Activated CD8-positive, alpha-beta T cell treated with anti-CD3 and anti-CD28 coated beads, Interleukin-2, amount 10 ng/mL, durations not matched to agents 7 days and 5 days (primary cell): ENCODE data around the gene MRPL3. TPM values are rescaled to one million over a fixed set of nuclear protein-coding genes. Genes with fewer than 3 reads are reported as not detected.
"Not testable (repeated sequence)": the region's sequence is repeated elsewhere in the genome, so short reads cannot be mapped to it uniquely, and the experiment has no call there.

Experiments used
- ATAC-seq: fragments of 150-1000 bp; cut with Tn5 transposase; one replicate; pipeline ENCODE4 v1.10.0; 2021; ENCODE audit warnings: moderate library complexity
- CTCF ChIA-PET: fragments of 350-600 bp; sonication (Branson Sonifier 250); formaldehyde crosslinking; loops from one replicate; lab custom pipeline; 2021; ENCODE audit warnings: antibody characterized with exemption; lab: Charles Lee
- POLR2A ChIA-PET: fragments of 350-600 bp; sonication (Branson Sonifier 250); formaldehyde crosslinking; loops from one replicate; lab custom pipeline; 2021; ENCODE audit warnings: antibody characterized with exemption; lab: Charles Lee
- DNase-seq: peaks from one replicate; pipeline ENCODE4 v3.0.0-alpha.2; 2020
- H3K27ac Mint-ChIP-seq: one replicate; pipeline ENCODE4 v1.8.0; 2021; ENCODE audit warnings: mild to moderate bottlenecking, mixed read lengths
- H3K27me3 Mint-ChIP-seq: one replicate; pipeline ENCODE4 v1.8.0; 2021; ENCODE audit warnings: low read depth, mixed read lengths
- H3K36me3 Mint-ChIP-seq: one replicate; pipeline ENCODE4 v1.8.0; 2021; ENCODE audit warnings: low read depth, mixed read lengths
- H3K4me1 Mint-ChIP-seq: one replicate; pipeline ENCODE4 v1.8.0; 2021; ENCODE audit warnings: low read depth, mixed read lengths
- H3K4me3 Mint-ChIP-seq: one replicate; pipeline ENCODE4 v1.8.0; 2021; ENCODE audit warnings: mild to moderate bottlenecking, mixed read lengths
- H3K9me3 Mint-ChIP-seq: one replicate; pipeline ENCODE4 v1.8.0; 2022; ENCODE audit warnings: mixed read lengths; ENCODE audit not compliant: insufficient read depth
- total RNA-seq, 2 experiments: library from RNA; stranded (reverse); gene quantifications; one replicate each; pipeline ENCODE4 v1.2.3, GENCODE V29; 2021

Gene MRPL3
- total RNA-seq, 2 experiments from 2014 or later: 75.2 to 83.0 TPM

DNA sequence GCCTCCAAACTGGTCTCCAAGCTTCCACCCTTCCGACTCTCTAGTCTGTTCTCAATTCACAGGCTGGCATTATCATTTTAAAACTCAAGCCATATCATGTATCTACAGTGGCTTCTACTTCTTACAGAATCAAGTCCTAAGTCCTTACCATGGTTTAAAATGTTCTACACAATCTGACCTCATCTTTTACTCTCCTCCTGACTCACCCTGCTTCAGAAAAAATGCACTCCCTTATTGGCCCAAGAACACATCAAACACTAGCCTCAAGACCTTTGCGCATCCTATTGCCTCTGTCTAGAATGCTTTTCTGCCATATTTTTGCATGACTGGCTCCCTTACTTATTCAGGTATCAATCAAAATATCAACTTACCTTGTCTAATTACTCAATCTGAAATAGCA is 11.0 kb downstream of the MRPL3 start:
- ChIA-PET POLR2A (no interaction called here), CTCF (interaction anchor here (1.2 kb wide), 1 partner anchor 10 kb away, joined by 3 read pairs; no protein-coding TSS in a partner anchor)
- peaks cover 44% of the 10 kb centered on the region for H3K36me3 Mint-ChIP-seq
- H3K4me1 Mint-ChIP-seq: peaks cover 3% of the 10 kb centered on the region
- H3K9me3 Mint-ChIP-seq: no peaks in the 10 kb centered on the region
- ATAC-seq: no peak
- H3K27ac Mint-ChIP-seq: no peak overlapping the region
- H3K4me3 Mint-ChIP-seq: no peak overlapping the region
- no peak for DNase-seq
- no peaks in the 10 kb centered on the region for H3K27me3 Mint-ChIP-seq

DNA sequence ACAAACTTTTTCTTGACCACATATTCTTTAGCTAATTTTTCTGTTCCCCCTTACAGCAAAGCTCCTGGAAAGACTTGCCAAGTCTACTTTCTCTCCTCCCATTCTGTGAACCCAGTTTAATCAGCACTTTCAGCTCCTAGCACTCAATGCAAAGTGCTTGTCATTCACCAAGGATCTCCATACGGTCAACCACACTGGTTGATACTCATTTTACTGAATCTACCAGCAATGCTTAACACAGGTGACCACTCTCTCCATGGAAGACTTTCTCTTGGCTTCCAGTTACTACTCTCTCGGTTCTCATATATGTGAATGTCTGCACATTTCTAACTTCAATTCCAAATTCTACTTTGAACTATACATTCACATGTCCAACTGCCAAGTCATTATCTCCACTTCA is 11.7 kb downstream of the MRPL3 start:
- H3K27me3 Mint-ChIP-seq: no peaks in the 10 kb centered on the region
- DNase-seq (no peak), ATAC-seq (no peak)
- POLR2A ChIA-PET: no interaction called here
- peaks cover 9% of the 10 kb centered on the region for H3K4me1 Mint-ChIP-seq
- no peaks in the 10 kb centered on the region for H3K9me3 Mint-ChIP-seq
- H3K4me3 Mint-ChIP-seq: no peak overlapping the region
- CTCF ChIA-PET: interaction anchor here (1.2 kb wide), 1 partner anchor 11 kb away, joined by 3 read pairs; no protein-coding TSS in a partner anchor
- H3K36me3 Mint-ChIP-seq: peaks cover 45% of the 10 kb centered on the region
- no peak overlapping the region for H3K27ac Mint-ChIP-seq

DNA sequence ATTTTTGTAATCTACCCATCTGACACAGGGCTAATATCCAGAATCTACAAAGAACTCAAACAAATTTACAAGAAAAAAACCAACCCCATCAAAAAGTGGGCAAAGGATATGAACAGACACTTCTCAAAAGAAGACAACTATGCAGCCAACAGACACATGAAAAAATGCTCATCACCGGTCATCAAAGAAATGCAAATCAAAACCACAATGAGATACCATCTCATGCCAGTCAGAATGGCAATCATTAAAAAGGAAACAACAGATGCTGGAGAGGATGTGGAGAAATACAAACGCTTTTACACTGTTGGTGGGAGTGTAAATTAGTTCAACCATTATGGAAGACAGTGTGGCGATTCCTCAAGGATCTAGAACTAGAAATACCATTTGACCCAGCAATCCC is 16.2 kb downstream of the MRPL3 start:
- POLR2A ChIA-PET, H3K4me3 Mint-ChIP-seq, CTCF ChIA-PET, H3K9me3 Mint-ChIP-seq, ATAC-seq, H3K27me3 Mint-ChIP-seq, DNase-seq: not testable (repeated sequence)
- peaks cover 45% of the 10 kb centered on the region for H3K36me3 Mint-ChIP-seq
- H3K4me1 Mint-ChIP-seq: peaks cover 15% of the 10 kb centered on the region
- H3K27ac Mint-ChIP-seq: peak overlapping the region; percentile 45

DNA sequence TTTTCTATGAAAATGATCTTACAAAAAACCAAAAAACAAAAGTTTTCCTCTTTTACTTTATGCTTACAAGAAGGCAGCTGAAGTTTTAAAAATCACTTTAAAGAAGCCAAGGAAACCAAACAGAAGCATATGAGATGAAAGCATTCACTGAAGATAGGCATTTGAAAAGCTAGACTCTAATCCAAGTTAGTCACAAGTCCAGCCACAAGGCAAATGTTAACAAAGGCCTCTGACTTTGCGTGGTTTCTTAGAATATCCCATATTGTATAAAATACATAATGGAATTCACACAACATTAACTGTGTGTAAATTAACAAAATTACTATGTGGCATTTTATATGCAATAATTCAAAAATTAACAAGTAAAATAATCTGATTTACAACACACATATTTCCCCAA is 17.7 kb downstream of the MRPL3 start:
- ATAC-seq (no peak), DNase-seq (no peak)
- H3K27me3 Mint-ChIP-seq: no peaks in the 10 kb centered on the region
- POLR2A ChIA-PET: no interaction called here
- H3K4me1 Mint-ChIP-seq: peaks cover 15% of the 10 kb centered on the region
- no peak overlapping the region for H3K27ac Mint-ChIP-seq
- CTCF ChIA-PET: no interaction called here
- no peaks in the 10 kb centered on the region for H3K9me3 Mint-ChIP-seq
- H3K36me3 Mint-ChIP-seq: peaks cover 47% of the 10 kb centered on the region
- no peak overlapping the region for H3K4me3 Mint-ChIP-seq

DNA sequence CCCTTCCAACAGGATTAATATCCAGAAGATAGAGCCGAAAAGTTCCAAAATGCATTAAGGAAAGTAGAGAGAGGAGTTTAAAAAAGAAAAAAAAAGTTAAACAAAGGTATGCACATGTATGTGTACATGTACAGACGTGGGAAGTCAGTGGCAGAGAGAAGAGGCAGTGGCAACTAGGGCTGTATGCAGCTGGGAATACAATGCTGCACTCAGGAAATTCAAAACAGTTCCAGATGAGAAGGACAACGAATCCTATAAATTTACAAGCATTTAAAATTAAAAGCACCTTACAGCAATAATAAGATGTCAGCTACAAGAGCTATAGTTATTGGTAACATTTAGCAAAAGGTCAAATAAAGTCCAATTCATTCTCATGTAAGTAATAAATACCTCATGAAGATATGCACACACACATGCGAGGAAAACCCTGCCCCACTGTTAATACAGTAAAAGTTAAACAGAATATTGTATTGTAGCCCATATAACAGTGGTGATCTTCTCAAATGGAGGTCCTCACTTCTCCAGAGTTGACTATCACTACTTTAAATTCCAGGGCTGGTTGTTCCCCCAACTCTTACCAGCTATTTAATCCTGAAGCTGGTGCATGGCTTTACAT is 18.2 kb downstream of the MRPL3 start:
- no peak overlapping the region for H3K27ac Mint-ChIP-seq
- DNase-seq: no peak
- H3K4me1 Mint-ChIP-seq: peaks cover 15% of the 10 kb centered on the region
- H3K9me3 Mint-ChIP-seq: no peaks in the 10 kb centered on the region
- no peaks in the 10 kb centered on the region for H3K27me3 Mint-ChIP-seq
- H3K4me3 Mint-ChIP-seq: no peak overlapping the region
- ChIA-PET POLR2A (no interaction called here), CTCF (no interaction called here)
- peaks cover 49% of the 10 kb centered on the region for H3K36me3 Mint-ChIP-seq
- ATAC-seq: no peak

DNA sequence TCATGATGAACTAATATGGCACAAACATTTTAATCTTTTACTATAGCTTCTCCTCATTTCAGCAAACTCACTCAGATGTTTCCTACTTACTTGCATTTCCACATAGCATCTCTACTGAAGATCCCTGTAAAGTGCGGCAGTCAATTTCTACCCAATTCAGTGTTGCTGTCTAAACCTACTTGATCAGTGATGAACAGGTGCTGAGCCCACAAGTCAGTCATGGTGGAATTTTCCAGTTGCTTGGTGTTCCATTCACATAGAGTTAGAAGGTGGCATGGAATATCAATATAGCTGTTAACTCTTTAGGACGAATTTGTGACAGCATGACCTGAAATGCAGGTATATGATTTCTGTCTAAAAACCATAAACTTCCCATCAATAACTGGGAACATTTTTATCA is 22.7 kb downstream of the MRPL3 start:
- Mint-ChIP-seq H3K4me1 (no peaks in the 10 kb centered on the region), H3K4me3 (no peak overlapping the region), H3K36me3 (peaks cover 31% of the 10 kb centered on the region), H3K9me3 (no peaks in the 10 kb centered on the region), H3K27ac (no peak overlapping the region), H3K27me3 (no peaks in the 10 kb centered on the region)
- DNase-seq (no peak), ATAC-seq (no peak)
- ChIA-PET CTCF (interaction anchor here (0.6 to 2.2 kb wide), 2 partner anchors 8 to 720 kb away, joined by 3 to 6 read pairs; no protein-coding TSS in a partner anchor), POLR2A (interaction anchor here (0.6 kb wide), 1 partner anchor 52 kb away, joined by 3 read pairs; no protein-coding TSS in a partner anchor)

DNA sequence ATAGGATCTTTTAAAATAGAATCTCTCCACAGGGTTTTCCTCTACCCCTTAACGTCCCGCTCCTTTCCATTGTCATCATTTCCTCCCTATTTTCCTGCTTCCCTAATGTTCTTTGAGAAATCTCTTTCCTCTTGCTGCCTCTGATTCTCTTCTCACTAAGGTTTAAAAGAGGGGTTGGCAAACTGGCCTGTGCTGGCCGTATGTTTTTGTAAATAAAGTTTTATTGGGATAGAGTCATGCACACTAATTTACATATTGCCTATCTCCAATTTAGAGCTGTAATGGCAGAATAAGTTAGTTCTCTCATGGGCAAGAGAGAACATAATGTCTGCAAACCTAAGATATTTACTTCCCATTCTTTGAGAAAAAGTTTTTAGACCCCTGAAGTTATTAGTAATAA is 25.0 kb downstream of the MRPL3 start:
- H3K9me3 Mint-ChIP-seq: no peaks in the 10 kb centered on the region
- CTCF ChIA-PET: no interaction called here

DNA sequence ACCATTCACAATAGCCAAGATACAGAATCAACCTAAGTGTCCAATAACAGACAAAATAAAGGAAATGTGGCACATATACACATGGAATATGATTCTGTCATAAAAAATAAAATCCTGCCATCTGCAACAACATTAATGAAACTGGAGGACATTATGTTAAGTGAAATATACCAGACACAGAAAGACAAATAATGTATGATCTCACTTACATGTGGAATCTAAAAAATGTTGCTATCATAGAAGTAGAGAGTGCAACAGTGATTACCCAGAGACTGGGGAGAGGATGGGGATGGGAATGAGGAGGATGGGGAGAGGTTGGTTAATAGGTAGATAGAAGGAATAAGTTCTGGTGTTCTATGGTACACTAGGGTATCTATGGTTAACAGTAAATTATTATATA is 28.7 kb downstream of the MRPL3 start:
- DNase-seq: no peak
- no peak for ATAC-seq
- H3K36me3 Mint-ChIP-seq: peaks cover 48% of the 10 kb centered on the region
- H3K27ac Mint-ChIP-seq: no peak overlapping the region
- ChIA-PET CTCF (no interaction called here), POLR2A (no interaction called here)
- no peaks in the 10 kb centered on the region for H3K9me3 Mint-ChIP-seq
- H3K4me3 Mint-ChIP-seq: no peak overlapping the region
- no peaks in the 10 kb centered on the region for H3K27me3 Mint-ChIP-seq
- peaks cover 16% of the 10 kb centered on the region for H3K4me1 Mint-ChIP-seq

More for the DNA sequence above, 25.0 kb downstream of the MRPL3 start:
- H3K4me3 Mint-ChIP-seq: no peak overlapping the region
- peaks cover 34% of the 10 kb centered on the region for H3K36me3 Mint-ChIP-seq
- POLR2A ChIA-PET: no interaction called here
- no peak for DNase-seq
- no peak overlapping the region for H3K27ac Mint-ChIP-seq
- no peaks in the 10 kb centered on the region for H3K27me3 Mint-ChIP-seq
- peaks cover 9% of the 10 kb centered on the region for H3K4me1 Mint-ChIP-seq
- ATAC-seq: no peak

DNA sequence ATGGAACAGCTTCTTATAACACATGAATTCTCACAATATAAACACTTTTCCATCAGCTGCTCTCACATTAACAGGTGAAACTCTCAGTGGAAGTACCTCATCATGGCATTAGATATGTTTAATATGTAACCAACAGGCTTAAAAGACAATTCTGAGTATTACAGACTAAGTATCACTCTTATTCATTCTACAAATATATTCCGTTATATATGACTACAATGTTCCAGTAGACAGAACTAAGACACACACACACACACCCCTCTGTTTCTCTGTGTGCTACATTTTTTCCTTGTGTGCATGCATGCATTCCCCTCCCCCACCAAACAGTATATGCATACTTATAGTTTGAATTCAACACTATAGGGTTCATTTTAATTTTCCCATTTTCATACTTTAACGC is 32.4 kb downstream of the MRPL3 start:
- peaks cover 48% of the 10 kb centered on the region for H3K36me3 Mint-ChIP-seq
- H3K9me3 Mint-ChIP-seq: no peaks in the 10 kb centered on the region
- H3K4me1 Mint-ChIP-seq: peaks cover 16% of the 10 kb centered on the region
- CTCF ChIA-PET: no interaction called here
- POLR2A ChIA-PET: no interaction called here
- ATAC-seq (no peak), DNase-seq (no peak)
- no peak overlapping the region for H3K4me3 Mint-ChIP-seq
- H3K27me3 Mint-ChIP-seq: no peaks in the 10 kb centered on the region
- no peak overlapping the region for H3K27ac Mint-ChIP-seq

DNA sequence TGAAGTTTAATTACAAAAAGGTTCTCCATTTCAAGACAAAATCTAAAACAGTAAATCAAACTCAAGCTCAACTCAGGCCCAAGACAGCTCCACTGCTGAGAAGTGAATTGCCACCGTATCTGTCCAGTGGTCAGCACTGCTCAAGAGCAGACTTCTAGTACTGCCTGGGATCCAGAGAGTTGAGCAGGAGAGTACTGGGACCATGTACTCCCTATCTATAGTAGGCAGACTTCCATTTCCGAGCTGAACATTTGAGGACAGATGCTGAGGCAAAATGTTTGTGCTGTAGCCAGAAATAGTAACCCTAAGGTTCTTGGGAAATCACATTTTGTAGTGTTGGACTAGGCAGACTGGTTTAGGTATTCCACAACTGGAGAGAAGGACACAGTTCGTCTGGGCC is 44.1 kb downstream of the MRPL3 start:
- Mint-ChIP-seq H3K27ac (no peak overlapping the region), H3K36me3 (peaks cover 36% of the 10 kb centered on the region), H3K27me3 (no peaks in the 10 kb centered on the region), H3K4me3 (no peak overlapping the region), H3K4me1 (no peaks in the 10 kb centered on the region), H3K9me3 (no peaks in the 10 kb centered on the region)
- POLR2A ChIA-PET: no interaction called here
- no peak for DNase-seq
- ATAC-seq: no peak
- CTCF ChIA-PET: no interaction called here

DNA sequence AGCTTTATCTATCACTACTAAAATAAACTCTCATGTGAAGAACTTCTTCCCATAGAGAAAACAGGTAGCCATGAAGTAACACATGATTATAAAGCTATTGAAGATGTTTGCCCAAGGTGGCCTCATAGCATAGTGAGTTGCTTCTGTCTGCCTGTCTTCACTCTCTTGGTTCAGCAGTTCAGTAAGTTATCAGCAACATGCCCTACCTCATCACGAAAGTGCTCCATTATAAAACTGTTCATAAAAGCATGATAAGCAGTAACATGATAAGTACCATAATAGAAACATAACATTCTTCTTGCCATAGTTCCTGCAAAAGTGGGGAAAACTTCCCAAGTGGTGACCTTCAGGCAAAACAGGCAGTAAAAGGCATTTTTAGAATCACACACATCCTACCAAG is 45.6 kb downstream of the MRPL3 start:
- Mint-ChIP-seq H3K9me3 (no peaks in the 10 kb centered on the region), H3K27ac (no peak overlapping the region), H3K4me1 (no peaks in the 10 kb centered on the region), H3K36me3 (peaks cover 27% of the 10 kb centered on the region), H3K27me3 (no peaks in the 10 kb centered on the region), H3K4me3 (no peak overlapping the region)
- CTCF ChIA-PET: no interaction called here
- DNase-seq (no peak), ATAC-seq (no peak)
- POLR2A ChIA-PET: no interaction called here

DNA sequence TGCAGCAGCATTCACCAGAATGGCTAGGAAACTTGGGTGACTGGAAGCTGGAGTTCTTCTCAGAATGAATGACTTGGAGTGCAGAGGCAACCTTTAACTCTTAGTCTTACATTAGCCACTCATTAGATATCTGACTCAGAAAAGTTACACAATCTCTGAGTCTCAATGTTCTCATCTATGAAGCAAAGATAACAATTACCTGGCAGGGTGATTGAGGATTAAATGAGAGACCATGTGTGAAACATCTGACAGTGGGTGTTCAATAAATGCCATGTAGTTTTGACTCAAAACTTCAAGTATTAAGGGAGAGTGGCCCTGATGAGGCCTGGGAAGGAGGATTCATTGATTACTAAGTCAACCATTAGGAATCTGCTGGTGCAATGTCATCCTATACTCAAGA is 48.3 kb downstream of the MRPL3 start:
- no peak for ATAC-seq
- ChIA-PET POLR2A (no interaction called here), CTCF (no interaction called here)
- Mint-ChIP-seq H3K27ac (no peak overlapping the region), H3K27me3 (no peaks in the 10 kb centered on the region), H3K4me3 (no peak overlapping the region), H3K4me1 (no peaks in the 10 kb centered on the region), H3K9me3 (no peaks in the 10 kb centered on the region), H3K36me3 (peaks cover 10% of the 10 kb centered on the region)
- DNase-seq: no peak

DNA sequence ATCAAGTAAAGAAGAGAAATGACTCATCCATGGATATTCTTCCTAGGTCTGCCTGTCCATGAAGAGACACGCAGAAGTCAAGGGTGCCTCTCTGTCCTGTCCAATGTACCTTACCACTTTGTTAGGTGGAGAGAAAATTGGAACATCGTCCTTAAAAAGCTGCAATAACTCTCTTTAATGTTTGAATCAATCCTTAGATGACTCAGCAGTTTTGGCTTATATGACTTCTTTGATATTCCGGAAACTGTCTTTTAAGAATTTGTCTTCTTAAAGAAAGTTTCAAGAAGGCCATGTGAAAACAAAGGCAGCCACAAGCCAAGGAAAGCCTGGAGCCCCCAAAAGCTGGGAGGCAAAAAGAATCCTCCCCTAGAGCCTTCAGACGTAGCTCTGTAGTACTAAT is 49.2 kb downstream of the MRPL3 start:
- no peak overlapping the region for H3K27ac Mint-ChIP-seq
- H3K4me1 Mint-ChIP-seq: no peaks in the 10 kb centered on the region
- H3K36me3 Mint-ChIP-seq: peaks cover 4% of the 10 kb centered on the region
- ChIA-PET POLR2A (no interaction called here), CTCF (no interaction called here)
- no peaks in the 10 kb centered on the region for H3K9me3 Mint-ChIP-seq
- no peak overlapping the region for H3K4me3 Mint-ChIP-seq
- ATAC-seq: no peak
- H3K27me3 Mint-ChIP-seq: no peaks in the 10 kb centered on the region
- no peak for DNase-seq
